Colonic mucosa (tissue), 4 donors: ENCODE measurements around the gene RTN3. TPM values are rescaled to one million over a fixed set of nuclear protein-coding genes. Genes with fewer than 3 reads are reported as not detected.
"Not testable (repeated sequence)": the region's sequence is repeated elsewhere in the genome, so short reads cannot be mapped to it uniquely, and the experiment has no call there.

Source experiments
- DNase-seq: peaks from one replicate; pipeline ENCODE4 v3.0.0-alpha.2; 2020
- H3K27ac ChIP-seq: fragments of 200-600 bp; one replicate; pipeline ENCODE4 v1.8.0; 2021
- H3K27me3 ChIP-seq: fragments of 200-600 bp; one replicate; pipeline ENCODE4 v1.8.0; 2021
- H3K36me3 ChIP-seq: fragments of 200-600 bp; one replicate; pipeline ENCODE4 v1.8.0; 2021
- H3K4me1 ChIP-seq: fragments of 200-600 bp; one replicate; pipeline ENCODE4 v1.8.0; 2021; ENCODE audit warnings: mild to moderate bottlenecking
- H3K4me3 ChIP-seq: fragments of 200-600 bp; one replicate; pipeline ENCODE4 v1.8.0; 2021
- H3K9ac ChIP-seq, 2 donors: one replicate each; pipeline ENCODE4 v1.7.0; 2013; ENCODE audit warnings: control low read depth in 2 of 2, low read depth in 2 of 2, low read length in 2 of 2
- H3K9me3 ChIP-seq: fragments of 200-600 bp; one replicate; pipeline ENCODE4 v1.8.0; 2021
- intact Hi-C: fragments of 100-400 bp; cut with DNase I; formaldehyde crosslinking; loops from one replicate; pipeline ENCODE4 v1.14.1; 2022
- total RNA-seq, 2 donors: library from RNA; stranded (reverse); fragmentation: NEBNext Ultra II Directional in 1 of 2; extraction: Animal tissue kit (Norgen Biotek cat#: 25700) in 1 of 2; gene quantifications; one replicate each; pipeline ENCODE4 v1.2.1, GENCODE V29; 2021
- TF ChIP-seq, protein P1 (sequence below): fragments of 200-600 bp; IDR thresholded peaks from one replicate; pipeline ENCODE4 v1.8.0; 2022; ENCODE audit warnings: antibody characterized with exemption, mild to moderate bottlenecking
- donor health status: healthy.
- donor health status: DM: no; HTN: no; CAD: no.
- donor health status: DM: no; HTN: no; CAD: no.

Gene RTN3, protein sequence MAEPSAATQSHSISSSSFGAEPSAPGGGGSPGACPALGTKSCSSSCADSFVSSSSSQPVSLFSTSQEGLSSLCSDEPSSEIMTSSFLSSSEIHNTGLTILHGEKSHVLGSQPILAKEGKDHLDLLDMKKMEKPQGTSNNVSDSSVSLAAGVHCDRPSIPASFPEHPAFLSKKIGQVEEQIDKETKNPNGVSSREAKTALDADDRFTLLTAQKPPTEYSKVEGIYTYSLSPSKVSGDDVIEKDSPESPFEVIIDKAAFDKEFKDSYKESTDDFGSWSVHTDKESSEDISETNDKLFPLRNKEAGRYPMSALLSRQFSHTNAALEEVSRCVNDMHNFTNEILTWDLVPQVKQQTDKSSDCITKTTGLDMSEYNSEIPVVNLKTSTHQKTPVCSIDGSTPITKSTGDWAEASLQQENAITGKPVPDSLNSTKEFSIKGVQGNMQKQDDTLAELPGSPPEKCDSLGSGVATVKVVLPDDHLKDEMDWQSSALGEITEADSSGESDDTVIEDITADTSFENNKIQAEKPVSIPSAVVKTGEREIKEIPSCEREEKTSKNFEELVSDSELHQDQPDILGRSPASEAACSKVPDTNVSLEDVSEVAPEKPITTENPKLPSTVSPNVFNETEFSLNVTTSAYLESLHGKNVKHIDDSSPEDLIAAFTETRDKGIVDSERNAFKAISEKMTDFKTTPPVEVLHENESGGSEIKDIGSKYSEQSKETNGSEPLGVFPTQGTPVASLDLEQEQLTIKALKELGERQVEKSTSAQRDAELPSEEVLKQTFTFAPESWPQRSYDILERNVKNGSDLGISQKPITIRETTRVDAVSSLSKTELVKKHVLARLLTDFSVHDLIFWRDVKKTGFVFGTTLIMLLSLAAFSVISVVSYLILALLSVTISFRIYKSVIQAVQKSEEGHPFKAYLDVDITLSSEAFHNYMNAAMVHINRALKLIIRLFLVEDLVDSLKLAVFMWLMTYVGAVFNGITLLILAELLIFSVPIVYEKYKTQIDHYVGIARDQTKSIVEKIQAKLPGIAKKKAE
- 100 to 1,000 TPM; 110 to 128 TPM for total RNA-seq

DNA sequence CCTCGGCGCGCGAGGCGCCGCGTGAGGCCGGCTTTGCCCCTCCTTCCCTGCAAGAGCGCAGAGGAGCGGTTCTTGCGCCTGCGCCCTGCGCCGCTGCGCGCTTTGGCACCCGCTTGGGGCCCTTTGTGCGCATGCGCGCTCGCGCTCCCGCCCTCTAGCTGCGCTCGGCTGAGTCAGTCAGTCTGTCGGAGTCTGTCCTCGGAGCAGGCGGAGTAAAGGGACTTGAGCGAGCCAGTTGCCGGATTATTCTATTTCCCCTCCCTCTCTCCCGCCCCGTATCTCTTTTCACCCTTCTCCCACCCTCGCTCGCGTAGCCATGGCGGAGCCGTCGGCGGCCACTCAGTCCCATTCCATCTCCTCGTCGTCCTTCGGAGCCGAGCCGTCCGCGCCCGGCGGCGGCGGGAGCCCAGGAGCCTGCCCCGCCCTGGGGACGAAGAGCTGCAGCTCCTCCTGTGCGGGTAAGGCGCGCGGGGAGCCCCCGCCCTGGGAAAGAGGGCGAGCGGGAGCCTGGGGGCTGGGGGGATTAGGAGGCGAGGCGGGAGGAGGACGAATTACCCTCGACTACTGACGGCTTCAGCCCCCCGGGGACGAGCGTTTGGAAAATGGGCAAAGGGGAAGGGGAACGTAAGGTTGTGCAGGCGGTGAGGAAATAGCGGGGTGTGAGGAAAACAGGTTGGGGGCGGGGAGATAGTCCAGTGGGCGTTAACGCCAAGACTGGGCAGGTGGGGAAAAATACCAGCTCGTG lies at the start of gene RTN3:
Gene RTN3, plus strand, starts transcription at position 180 of the 745 bp plus-strand sequence. Its CDS starts 137 bp downstream, at position 317.
- H3K9ac ChIP-seq: peak within 1 kb of the TSS; percentile 88 to 90
- TF ChIP-seq, protein P1, sequence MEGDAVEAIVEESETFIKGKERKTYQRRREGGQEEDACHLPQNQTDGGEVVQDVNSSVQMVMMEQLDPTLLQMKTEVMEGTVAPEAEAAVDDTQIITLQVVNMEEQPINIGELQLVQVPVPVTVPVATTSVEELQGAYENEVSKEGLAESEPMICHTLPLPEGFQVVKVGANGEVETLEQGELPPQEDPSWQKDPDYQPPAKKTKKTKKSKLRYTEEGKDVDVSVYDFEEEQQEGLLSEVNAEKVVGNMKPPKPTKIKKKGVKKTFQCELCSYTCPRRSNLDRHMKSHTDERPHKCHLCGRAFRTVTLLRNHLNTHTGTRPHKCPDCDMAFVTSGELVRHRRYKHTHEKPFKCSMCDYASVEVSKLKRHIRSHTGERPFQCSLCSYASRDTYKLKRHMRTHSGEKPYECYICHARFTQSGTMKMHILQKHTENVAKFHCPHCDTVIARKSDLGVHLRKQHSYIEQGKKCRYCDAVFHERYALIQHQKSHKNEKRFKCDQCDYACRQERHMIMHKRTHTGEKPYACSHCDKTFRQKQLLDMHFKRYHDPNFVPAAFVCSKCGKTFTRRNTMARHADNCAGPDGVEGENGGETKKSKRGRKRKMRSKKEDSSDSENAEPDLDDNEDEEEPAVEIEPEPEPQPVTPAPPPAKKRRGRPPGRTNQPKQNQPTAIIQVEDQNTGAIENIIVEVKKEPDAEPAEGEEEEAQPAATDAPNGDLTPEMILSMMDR: no peak
- H3K27me3 ChIP-seq: no peaks in the 10 kb centered on the region
- intact Hi-C loops: no loop called here
- peak within 1 kb of the TSS; percentile 68 for H3K4me3 ChIP-seq
- H3K4me1 ChIP-seq: peaks cover 5% of the 10 kb centered on the region
- H3K27ac ChIP-seq: peak within 1 kb of the TSS; percentile 94
- H3K36me3 ChIP-seq: no peaks in the 10 kb centered on the region
- no peaks in the 10 kb centered on the region for H3K9me3 ChIP-seq
- peak; percentile 97 for DNase-seq

DNA sequence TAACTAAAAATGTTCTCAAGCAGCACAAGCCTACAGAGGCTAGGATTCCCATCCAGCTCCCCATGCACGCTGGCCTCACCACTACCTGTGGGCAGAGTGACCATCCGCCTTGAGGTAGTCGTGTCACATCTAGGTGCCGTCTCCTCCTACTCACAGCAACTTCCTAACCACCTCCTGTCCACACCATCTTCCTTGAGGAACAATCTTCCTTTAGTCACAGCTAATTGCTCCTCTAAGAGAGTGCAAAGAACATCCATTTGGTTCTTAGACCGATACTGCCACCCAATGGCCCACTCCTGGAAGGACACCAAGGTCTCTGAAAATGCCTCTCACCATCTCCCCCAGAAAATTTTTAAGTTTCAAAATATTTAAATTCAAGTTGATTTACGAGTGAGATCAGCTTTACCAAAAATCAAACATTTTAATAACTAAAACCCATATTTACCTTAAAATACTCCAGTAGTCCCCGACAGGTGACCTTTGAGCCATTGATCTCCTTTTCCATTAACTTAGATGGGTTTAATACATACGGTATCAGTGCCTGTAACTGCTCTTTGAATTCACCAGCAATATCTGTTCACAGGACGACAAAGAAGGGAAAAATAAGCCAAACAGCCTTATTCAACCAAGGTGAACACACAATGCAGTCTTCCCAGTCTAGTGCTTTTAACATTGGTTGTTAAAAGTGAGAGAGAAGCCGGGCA lies 45.4 kb upstream of the RTN3 start:
- peaks cover 2% of the 10 kb centered on the region for H3K4me1 ChIP-seq
- no peak overlapping the region for H3K27ac ChIP-seq
- no peaks in the 10 kb centered on the region for H3K9me3 ChIP-seq
- H3K27me3 ChIP-seq: no peaks in the 10 kb centered on the region
- H3K9ac ChIP-seq: no peak overlapping the region
- TF ChIP-seq, protein P1: peak; percentile 89
- intact Hi-C loops: loop anchor here (2.0 to 5.0 kb wide), 2 partner anchors 101 to 157 kb away; no protein-coding TSS in a partner anchor
- no peak overlapping the region for H3K4me3 ChIP-seq
- peak; percentile 66 for DNase-seq
- H3K36me3 ChIP-seq: peaks cover under 1% of the 10 kb centered on the region

DNA sequence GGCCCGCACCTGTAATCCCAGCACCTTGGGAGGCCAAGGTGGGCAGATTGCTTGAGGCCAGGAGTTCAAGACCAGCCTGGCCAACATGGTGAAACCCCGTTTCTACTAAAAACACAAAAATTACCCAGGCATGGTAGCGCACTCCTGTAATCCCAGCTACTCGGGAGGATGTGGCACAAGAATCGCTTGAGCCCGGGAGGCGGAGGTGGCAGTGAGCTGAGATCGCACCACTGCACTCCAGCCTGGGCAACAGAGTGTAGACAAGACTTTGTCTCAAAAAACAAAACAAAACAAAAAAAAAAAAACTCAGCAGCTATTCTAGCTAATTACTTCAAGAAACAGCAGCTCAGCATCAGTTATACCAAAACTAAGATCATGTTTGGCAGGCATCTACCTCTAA lies 42.9 kb upstream of the RTN3 start:
- H3K4me1 ChIP-seq, H3K4me3 ChIP-seq, H3K27ac ChIP-seq, DNase-seq, H3K27me3 ChIP-seq, H3K9me3 ChIP-seq, H3K9ac ChIP-seq: not testable (repeated sequence)
- intact Hi-C loops: loop anchor here (5.0 kb wide), 1 partner anchor 99 kb away; no protein-coding TSS in a partner anchor
- peaks cover 24% of the 10 kb centered on the region for H3K36me3 ChIP-seq

DNA sequence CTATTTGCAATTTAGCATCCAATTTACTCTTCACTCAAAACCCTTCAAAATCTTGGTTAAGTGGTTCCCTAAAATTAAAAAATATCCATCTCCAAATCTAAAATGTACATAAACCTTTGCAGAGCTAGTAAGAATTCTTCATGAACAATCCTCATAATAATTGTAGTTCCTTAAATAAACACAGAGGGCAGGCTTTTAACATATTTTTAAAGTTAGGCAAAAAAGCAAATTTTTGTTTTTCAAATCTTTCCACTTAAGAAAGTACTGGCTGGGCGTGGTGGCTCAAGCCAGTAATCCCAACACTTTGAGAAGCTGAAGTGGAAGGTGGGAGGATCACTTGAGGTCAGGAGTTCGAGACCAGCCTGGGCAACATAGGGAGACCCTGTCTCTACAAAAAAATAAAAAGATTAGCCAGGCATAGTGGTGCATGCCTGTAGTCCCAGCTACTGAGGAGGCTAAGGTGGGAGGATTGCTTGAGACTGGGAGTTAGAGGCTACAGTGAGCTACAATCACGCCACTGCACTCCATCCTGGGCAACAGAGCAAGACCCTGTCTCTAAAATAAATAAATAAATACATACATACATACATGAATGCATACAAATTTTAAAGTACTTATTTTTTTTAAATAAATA lies 42.0 kb upstream of the RTN3 start:
- Histone ChIP-seq H3K36me3 (peaks cover 25% of the 10 kb centered on the region), H3K4me1 (no peaks in the 10 kb centered on the region), H3K9ac (no peak overlapping the region), H3K27ac (no peak overlapping the region), H3K27me3 (no peaks in the 10 kb centered on the region), H3K9me3 (no peaks in the 10 kb centered on the region), H3K4me3 (no peak overlapping the region)
- TF ChIP-seq, protein P1: no peak
- intact Hi-C loops: loop anchor here (5.0 kb wide), 1 partner anchor 98 kb away; no protein-coding TSS in a partner anchor
- DNase-seq: no peak

DNA sequence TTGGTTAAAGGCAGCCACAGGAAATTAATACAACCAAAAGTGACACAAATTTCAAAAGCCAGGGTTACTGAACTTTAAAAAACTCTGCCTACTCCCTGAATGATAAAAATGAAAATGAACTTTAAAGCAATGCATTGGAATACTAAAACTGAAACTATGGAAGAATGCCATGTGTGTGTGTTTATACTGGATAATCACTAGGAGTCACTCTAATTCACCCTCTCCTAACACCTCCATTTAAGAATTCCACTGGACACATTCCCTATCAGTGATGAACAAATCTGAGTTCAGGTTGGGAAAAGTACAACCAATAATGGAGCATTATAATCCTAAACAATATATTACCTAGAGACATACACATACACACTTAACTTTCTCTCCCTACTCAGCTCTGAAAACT lies 39.6 kb upstream of the RTN3 start:
- Histone ChIP-seq H3K9ac (no peak overlapping the region), H3K4me1 (no peaks in the 10 kb centered on the region), H3K4me3 (no peak overlapping the region), H3K36me3 (peaks cover 25% of the 10 kb centered on the region), H3K27ac (no peak overlapping the region), H3K9me3 (no peaks in the 10 kb centered on the region), H3K27me3 (no peaks in the 10 kb centered on the region)
- no peak for DNase-seq
- TF ChIP-seq, protein P1: no peak
- intact Hi-C loops: no loop called here
